T follicular helper cell (primary cell): ENCODE results near the gene EHD4.

Source experiments
- DNase-seq: peaks from one replicate; pipeline ENCODE4 v3.0.0-alpha.2; 2020; ENCODE audit warnings: low read depth

Gene EHD4

DNA sequence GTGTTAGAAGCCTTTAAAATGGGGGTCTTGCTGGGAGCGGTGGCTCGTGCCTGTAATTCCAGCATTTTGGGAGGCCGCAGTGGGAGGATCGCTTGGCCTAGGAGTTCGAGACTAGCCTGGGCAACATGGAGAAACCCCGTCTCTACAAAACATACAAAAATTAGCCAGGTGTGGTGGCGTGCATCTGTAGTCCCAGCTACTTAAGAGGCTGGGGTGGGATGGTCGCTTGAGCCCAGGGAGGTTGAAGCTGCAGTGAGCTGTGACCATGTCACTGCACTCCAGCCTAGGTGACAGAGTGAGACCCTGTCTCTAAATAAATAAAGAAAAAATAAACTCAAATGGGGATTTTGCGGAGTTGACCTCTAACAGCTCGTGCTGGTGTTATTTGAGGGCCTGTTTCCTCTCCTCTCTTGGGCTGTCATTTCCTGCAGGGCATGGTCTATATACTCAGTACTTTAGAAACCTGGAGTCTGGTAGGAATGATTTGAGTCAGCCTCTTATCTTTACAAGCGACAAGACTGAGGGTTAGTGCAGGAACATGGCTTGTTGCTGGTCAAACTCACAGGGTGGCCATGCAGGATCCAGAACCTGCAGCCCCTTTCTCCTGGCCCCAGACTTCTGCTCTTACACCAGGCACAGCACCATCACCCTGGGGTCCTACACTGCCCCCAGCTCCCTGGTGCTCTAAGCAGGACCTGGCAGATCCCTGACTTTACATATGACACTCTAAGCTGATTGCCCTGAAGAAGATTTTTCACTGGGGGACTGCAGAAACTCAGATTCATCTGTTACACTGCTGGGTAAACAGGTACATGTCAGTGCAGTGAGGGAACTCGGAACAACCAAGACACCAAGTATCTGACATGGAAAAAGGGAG is 15.1 kb downstream of the EHD4 start:
- no peak for DNase-seq

DNA sequence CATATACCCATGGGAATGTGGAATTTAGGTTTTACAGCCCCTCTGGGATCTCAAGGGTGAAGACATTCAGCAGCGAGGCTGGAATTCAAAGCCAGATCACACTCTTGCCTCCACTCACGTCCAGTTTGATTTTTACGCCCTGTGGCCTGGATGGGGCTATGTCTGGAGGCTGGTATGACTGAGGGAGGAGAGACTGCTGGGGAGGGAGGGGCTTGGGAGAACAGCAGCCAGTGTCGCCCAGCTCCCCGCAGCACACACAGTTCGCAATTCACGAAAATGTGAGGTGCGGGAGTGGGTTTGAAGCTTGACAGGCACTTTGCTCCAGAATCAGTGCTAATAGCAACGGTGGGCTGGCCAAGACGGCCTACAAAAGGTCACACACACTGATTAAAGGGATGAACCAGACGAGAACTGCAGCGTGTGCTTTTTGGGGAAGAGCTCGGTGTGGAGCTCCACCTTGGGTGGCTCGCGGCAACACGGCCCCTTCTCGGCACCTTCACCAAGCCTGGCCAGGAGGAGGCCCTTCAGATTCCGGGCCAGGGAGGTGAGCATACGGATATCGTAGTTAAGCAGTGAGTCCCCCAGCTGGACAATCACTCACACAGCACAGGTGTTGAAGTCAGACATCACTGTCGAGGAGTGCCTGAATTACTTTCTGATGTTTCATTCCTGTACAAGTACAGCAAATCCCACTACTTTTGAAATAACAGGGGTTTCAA is 16.4 kb downstream of the EHD4 start:
- DNase-seq, result no peak

DNA sequence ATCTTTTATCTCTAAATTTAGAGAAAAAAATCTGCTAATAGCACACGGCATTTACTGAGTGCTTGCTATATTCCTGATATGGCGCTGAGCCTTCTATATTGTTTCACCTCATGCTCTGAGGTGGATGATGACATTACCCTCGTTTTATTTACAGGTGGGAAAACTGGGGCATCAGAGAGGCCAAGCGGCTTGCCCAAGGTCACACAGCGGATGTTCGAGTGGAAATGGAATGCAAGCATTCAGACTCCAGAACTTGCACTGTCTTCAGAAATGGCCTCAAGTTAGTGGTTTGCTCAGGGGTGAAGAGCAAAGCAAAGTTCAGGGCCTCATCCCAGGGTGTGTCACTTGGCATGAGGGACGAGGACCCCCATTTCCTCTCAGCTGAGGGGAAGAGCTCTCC is 17.3 kb downstream of the EHD4 start:
- no peak for DNase-seq

DNA sequence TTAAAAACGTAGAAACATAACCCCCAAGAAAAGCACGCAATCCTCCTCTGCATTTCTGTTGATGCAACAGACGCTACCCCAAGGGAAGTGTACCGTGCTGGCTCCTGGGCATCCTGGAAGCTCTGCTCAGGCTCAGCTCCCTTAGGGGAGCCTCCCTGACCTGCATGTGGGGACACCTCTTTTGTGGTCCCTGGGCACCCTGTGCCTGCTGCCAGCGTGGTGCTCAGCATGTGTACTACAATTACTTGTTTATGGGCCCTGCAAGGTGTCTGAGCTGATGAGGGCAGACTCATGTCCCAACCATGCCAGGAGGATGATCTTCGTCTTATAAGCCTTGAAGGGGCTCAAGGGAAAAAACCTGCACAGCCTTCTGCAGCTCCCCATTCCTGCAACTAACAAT is 18.3 kb downstream of the EHD4 start:
- DNase-seq, result no peak

DNA sequence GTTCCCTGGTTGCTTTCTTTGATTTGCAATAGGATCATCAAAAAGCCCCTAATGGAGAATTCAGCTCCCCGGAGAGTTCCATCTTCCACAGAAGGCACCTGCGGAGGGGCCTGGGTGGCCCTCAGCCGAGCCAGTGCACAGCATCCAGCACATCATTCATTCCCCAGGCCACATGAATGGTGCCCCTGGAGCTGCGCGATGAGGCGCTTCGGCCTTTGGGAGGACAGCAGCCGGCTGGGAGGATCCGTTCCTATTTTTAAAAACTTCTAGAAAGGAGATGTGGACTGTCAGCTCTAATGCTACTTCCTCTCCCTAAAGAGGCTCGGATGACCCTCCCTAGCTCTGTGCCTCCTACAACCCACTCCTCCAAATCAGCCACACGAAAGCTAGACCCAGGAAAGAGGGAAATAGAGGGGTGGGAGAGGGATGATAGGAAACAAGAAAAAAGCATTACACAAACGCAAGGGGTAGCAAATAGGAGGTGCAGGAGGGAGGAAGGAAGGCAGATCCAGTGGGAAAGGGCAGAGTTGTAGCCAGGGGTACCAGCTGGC is 20.3 kb downstream of the EHD4 start:
- DNase-seq, result no peak

DNA sequence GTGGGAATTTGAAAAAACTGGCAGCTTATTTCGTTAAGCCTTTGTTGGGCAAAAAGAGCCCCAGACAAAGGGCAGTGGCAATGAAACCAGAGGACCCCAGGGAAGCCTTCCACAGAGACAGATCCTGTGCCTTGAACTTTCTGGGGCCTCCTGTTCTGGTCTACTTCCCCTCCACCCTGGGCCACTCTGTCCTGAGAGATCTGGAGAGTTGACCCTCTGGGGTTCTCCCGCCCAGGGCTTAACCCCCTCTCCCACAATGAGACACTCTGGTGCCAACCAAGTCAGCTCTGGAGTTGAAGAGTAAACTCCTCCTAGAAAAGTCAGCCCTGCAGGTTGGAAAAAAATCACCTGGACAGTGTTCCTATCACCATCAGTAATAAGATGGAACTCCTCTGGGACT is 20.8 kb downstream of the EHD4 start:
- DNase-seq, result no peak

DNA sequence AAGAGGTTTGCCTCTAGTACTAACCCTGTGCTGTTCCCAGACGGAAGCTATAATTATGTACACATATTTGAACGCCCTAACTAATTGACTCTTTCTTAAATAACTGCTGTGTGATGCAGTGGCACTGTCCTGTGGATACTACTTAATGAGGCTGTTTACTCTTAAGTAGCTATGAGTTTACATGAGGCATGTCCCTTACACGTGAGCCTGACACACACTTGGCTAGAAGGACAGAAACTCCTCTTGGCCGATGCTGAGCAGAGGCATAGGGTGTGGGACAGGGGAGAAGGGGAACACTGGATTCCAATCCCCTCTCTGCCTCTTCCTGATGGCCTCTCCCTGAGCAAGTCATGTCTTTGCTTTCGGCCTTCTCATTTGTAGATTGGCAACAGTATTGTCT is 21.9 kb downstream of the EHD4 start:
- DNase-seq, result no peak

DNA sequence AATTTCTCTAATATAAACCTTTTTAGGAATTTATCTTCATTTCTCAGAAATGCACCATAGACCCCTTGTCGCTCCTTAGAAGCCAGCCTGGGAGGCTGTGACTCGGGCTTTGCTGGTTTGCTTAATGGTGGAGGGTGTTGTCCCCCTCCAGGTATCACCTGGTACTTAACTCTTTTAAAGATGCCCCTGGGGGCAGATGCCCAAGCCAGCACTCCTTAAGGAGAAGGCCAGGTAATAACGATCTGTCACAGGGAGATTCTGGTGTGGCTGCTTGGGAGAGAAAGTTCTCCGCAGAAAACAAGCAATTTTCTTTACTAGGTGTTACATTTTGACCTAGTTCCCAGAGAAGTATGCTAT is 22.3 kb downstream of the EHD4 start:
- no peak for DNase-seq

DNA sequence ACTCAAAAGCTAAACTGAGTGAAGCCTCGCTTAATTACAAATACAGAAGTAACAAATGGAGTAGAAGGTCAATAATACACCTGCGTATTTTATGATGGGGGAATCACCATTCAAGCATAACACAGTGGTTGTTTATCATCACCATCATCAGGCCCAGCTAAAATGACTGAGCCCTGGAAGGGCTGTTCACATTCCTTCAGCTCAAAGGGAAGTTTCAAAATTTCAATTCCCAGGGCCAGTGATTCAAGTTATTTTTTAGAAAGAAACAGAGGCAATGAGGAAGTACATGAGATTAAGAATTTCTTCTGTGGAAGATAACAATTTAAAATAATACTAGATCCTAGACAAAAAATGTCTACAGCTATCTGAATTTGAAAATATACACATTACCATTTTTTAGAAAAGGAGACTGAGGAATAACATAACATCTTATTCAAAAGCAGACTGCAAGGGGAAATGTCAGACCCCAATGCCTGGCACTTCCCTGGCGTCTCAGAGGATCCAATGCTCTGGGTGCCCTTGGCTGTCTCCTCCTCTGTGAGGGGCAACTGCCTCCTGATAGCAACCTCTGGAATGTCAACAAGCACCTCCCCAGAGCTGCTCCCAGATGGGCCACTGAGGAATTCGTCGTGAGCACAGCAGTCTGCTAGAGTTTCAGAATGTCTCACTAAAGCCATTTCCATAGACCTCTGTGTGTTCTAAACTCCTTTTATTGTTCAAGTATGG is 22.8 kb downstream of the EHD4 start:
- no peak for DNase-seq

DNA sequence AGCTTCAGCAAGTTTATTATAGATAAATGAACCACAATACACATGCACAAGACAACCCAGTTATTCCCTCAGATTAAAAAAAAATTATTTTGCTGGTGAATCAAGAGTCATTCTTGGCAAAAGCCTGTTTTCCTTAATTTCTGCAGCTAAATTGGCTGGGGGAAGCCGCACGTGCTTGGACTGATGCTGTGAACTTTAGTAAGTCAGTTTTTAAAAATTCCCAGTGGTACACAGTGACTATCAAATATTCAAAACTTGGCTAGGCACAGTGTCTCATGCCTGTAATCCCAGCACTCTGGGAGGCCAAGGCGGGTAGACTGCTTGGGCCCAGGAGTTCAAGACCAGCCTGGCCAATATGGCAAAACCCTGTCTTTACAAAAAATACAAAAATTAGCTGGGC is 23.9 kb downstream of the EHD4 start:
- DNase-seq, result no peak

DNA sequence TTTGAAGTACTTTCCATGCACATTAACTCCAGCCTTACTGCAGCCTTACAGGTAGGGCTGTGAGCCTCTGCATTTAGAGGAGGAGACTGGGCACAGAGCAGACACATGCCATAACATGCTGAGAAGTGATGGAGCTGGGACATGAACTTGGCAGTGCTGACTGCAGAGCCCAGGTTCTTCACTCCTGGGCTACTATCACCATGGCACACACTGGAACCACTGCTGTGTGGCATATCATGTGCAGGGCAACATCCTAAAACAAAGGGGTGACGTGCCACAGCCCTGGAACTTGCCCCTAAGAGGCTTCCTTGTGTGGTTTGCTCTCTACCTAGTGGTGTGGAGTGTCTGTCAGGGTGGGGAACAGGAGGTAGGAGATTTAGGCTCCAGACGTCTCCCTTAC is 25.4 kb downstream of the EHD4 start:
- DNase-seq, result no peak

DNA sequence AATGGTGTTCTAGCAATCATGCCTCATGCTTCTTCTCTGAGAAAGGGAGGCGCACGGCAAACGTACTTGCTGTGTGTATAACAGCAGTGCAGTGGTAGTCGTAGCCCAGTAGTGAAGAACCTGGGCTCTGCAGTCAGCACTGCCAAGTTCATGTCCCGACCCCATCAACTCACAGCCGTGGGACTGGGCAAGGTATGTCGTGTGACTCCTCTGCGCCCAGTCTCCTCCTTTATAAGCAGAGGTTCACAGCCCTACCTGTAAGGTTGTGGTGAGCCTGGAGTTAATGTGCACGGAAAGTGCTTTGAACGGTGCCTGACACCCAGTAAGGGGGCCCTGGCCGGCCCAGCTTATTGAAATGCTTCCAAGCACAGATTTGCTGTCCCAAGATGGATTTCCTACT is 26.6 kb downstream of the EHD4 start:
- no peak for DNase-seq

DNA sequence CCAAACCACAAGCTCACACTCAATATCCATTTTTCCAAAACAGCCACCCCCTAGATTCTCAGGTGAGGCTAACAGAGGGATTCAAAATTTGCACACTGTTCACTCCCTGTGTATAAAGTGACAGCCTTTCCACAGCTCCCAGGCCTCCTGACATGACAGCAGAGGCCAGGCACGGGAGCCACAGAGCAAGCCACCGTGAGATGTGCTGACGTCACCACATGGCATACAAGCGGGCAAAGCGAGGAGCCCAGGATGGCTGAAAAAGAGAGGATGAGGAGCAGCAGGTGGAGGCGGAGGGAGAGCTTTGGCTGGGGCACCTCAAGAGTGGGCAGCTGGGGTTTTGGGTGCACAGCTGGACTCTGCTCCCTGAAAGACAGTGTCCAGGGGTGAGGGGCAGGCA is 27.1 kb downstream of the EHD4 start:
- no peak for DNase-seq

DNA sequence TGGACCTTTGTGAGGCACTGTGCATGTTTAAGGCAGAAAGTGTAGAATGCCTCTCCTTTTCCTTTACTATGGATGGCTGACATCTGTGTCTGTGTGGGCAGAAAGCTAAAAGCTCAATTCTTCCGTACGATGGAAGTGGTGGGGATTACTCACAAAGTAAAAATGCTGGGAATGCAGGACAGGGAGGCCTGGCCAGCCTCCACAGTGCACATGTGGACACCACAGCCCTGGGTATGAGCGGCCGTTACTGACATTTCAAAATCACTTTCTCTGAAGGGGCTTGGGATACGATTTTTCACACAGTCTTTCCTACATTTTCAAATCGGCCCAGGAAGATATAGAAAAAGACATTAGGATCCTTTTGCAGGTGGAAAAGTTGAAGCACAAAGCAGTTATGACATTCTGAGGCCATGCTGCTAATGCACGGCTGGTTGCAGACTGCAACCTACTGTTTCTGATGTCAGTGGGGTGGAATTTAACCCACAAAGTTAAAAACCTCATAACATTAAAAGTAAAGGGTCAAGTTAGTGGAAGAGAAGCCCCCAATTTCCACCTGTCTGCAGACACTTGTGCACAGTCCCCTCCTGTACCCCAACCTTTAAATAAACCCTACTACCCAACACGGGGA is 27.9 kb downstream of the EHD4 start:
- no peak for DNase-seq

DNA sequence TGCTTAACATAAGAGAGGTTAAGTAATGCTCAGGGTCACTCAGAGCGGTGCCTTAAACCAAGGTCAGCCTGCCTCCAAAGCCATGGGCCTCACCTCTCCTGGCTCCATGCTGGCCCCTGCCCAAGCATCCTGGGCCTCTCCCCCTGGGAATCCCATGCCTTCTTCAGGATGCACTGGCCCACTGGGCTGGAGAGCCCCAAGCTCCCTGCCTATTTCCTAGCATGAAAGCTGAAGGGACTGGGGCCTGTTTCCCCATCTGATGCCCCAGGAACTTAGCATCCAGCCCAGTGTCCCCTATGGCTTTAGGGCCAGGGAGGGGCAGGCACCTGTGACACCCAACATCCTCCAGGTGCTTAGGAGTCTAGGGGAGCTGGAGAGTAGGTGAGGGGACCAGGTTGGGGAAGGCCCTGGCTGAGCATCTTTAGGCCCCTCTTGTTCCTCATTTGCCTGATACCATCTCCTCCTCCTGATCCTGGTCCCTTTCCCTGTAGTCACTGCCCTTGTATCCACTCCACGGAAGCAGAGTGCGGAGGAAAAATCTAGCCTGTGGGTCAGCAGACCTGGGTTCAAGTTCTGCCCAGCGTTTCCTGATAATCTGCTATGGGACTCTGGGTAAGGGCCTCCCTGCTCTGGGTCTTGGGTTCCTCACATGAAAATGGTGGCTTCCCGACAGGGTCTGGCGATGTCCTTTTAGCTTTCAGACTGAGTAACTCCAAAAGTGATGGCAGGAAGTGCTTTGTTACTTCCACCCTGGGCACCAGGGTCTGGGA is 28.6 kb downstream of the EHD4 start:
- no peak for DNase-seq

DNA sequence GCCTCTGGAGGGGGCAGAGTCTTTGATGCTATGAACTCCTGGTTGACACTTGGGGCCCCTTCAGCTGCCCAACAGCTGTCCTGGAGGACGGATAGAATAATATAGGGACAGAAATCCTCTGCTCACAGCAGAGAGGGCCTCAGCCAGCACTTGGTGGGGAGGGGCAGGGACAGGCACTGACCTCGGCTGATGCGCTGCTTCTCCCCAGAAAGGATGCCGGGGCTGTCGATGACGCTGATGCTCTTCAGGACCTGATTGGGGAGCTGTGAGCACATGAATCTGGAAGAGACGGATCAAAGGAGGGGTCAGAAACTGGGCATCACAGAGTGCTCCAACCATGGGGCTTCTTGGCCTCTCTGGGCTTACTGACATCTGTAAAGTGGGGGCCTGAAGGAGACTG is 29.5 kb downstream of the EHD4 start:
- DNase-seq, result no peak

DNA sequence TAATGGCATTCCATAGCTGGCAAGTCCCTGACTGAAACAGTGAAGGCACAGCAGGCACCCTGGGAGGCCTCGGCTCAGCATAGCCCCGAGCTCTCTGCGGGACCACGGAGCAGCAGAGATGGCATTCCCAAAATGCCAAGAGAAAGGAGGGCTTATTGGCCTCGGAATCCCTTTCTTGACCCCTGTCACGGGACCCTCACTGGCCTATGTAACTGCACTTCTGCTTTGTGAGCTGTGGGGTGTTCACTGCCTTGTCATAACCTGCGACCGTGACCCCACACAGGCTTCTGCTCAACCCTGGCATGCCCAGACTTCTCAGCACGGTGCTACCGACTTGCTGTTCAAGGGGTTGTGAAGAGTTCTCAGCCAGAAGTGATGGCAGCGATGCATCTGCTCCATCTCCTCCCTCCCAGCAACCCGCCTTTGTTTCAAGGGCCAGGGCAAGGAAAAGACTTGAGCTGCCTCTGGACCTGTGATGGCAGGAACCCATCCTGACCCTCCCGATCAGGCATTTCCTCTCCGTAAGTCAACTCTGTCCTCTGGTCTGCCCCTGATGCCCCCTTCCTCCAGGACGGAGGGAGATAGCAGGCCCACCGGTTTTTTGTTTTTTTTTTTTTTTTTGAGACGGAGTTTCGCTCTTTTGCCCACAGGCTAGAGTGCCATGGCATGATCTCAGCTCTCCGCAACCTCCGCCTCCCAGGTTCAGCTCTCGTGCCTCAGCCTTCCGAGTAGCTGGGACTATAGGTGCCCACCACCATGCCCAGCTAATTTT is 30.5 kb downstream of the EHD4 start:
- no peak for DNase-seq

DNA sequence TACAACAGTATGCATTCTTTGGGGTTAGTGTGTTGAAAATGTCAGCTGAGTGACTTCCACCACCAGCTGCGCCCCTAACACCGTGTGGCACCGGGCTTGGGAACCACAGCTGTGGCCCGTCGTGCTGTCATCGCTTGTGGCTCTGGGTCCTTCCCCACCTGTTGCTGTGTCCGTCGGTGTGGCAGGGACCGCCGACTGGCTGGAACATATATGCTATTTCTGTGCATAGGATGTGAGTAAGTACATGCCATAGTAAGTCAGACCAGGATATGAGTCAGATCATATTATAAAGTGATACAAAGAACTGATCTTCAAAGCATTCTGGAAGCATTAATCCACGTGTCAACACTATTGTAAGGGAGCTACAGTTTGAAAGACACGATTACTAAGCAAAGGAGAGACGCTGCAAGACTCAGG is 31.9 kb downstream of the EHD4 start:
- DNase-seq, result no peak

DNA sequence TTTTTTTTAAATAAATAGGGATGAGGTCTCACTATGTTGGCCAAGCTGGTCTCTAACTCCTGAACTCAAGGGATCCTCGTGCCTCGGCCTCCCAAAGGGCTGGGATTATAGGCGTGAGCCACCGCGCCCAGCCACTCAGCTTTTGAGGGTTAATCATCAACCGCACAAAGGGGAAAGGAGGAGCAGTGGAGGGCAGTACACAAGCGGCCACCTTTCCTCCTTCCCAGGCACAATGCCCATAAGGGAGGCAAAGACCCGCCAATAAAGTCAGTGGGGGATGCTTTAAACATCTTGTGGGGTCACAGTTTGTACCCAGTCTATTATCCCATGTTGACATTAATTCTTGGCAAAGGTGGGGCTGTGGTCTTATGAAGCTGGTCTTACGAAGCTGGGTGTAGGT is 32.4 kb downstream of the EHD4 start:
- DNase-seq, result no peak

DNA sequence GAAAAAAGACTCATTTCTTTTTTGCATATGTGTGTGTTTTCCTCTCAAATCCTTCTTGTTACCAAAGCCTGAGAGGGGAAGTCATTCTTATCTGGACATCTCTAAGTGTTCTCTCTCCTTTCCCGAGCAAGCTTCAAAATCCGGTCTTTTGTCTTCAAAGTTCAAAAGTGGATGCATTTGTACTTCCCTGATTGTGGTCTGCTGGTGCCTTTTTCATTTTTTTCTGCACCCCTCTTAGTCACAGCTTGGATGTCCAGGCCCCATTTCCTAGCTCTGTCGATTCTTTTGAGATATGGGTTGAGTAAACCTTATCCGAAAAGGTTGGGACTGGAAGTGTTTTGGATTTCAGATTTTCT is 34.8 kb downstream of the EHD4 start:
- no peak for DNase-seq
